Measurements from ENCODE around the gene SAXO2.
"Not testable (repeated sequence)": the region's sequence is repeated elsewhere in the genome, so short reads cannot be mapped to it uniquely, and the experiment has no call there.

Gene SAXO2, protein sequence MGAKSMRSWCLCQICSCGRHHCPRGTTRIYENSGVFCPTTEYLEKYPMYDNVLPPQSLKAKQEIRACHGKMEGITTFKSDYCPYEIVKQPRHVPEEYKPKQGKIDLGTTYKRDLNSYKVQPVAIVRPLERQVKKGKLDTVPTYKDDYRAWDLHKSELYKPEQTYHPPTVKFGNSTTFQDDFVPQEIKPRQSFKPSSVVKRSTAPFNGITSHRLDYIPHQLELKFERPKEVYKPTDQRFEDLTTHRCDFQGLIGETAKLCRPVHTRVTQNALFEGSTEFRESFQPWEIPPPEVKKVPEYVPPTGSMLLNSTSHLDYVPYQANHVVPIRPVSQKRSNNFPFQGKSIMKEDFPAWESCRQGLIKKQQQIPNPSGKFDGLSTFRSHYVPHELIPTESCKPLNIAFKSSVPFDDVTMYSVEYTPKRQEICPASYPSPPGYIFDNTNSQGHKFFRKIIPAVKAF

DNA sequence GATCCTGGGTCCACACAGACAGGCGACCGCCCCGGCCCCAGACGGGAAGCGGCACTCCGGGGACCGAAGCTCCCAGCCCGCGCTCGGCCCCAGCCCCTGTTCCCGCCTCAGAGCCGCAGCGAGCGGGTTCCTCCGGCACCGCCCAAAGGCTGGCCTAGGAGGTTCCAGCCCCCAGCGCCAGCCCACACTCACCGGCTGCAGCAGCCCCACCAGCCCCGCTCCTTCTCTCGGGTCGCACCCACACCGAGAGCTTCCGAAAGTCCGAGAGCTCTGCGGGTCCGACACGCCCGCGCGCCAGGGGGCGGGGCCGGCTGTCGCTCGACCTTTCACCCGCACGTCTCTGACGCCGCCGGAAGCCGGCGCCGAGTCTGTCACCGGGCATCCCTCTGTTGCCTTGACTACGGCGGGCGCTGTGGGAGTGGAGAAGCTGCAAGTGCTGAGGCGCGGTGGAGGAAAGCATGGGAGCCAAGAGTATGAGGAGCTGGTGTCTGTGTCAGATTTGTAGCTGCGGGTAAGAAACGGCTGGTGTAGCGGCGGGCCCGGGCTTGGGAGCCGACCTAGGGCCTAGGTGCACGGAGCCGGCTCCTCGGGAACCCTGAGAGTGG is at the start of gene SAXO2, which contains the start of gene EFL1:
Gene SAXO2, plus strand, starts transcription at position 397 of the 605 bp plus-strand sequence. Its CDS starts 62 bp downstream, at position 459.
Gene EFL1, minus strand, starts transcription at position 313 of the 605 bp plus-strand sequence. CDS start 956 bp downstream, outside the sequence.
- peak; percentile 70 to 82 for DNase-seq (ENCODE audit: low read depth in 2 of 2)

DNA sequence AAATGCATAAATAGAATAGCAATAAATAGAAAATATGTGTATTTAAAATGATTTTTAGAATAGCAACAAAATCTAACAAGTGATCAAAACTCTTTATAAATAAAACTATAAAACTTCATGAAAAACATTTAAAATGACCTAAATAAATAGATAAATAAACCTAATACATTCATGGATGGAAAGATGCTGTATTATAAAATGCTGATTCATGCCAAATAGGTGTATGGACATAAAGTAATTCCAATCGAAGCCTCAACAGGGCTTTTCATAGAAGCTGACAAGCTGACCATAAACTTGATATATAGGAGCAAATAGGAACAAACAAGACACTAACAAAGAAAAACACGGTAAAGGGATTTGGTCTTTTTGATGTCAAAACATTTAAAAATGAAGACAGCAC is 46.5 kb upstream of the SAXO2 start:
- not testable (repeated sequence) for DNase-seq (ENCODE audit: low read depth in 2 of 2)

DNA sequence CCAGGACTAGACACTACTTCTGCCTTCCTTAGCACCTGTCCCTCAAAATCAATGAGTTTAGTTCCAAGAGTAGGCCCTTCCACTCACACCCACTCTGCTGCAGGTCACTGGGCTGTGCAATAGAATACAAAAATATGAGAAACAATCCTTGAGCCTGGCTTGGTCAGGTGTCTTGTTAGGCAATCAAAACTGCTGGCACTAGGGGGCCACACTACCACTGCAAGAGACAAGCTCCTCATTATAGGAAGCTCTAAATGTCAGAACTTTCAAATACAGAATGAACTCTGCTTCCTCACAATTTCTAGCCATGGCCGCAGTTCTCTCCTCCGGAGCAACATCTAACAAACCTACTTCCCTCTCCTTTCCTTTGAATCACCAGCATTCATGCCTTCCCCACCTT is 41.1 kb upstream of the SAXO2 start:
- peak in 1 of 2 donors; percentile 1 for DNase-seq (ENCODE audit: low read depth in 2 of 2)

DNA sequence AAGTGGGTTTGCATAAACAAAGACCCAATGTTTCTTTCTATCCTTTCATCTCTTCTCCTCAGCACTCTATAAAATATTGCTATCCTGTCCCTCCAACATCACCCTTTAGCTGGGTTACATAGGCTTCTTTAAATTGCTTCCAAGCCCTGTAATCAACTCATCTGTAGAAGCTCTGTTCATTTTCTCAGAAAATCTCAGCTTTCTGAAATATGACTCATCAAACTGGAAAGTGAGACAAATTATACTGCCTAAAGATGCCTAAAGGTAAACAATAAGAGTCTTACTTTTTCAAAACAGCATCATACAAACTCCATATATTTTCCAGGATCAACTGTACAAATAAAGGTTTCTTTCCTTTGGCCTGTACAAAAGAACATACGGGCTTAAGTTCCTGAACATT is 33.9 kb upstream of the SAXO2 start:
- no peak for DNase-seq (ENCODE audit: low read depth in 2 of 2)

DNA sequence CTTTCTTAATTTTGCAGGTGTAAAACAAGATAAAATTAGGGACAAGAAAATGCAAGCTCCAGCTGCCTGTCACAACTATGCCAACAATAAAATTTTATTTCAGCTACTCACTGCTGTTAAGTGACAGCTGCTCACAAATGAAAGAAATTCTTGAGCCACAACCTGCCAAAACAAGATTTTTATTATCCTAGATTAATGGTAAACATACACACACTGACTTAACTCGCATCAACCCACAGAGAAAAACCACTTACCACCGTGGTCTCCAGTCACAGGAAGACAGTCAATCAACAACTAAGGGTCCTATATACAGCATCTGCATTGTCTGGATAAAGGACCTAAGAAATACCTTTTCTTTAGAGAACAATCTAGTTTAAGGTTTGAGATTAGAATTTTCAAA is 31.4 kb upstream of the SAXO2 start:
- no peak for DNase-seq (ENCODE audit: low read depth in 2 of 2)

DNA sequence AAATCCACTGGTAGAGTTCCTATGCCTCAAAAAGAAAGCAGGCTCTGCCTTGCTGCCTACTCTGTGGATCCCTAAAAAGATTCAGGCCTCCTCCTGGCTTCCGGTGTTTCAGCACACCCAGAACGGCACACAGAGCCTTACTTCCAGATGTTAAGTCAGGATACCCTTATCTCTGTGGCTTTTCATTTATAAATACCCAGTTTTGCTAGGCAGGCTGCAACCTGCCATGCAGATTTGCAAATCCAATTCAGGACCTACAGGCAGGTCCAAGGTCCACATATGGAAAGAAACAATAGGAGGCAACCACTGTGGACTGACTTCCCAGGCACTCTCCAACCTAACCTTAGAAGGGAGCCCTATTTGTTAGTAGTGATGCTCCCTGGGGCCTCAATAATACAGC is 30.8 kb upstream of the SAXO2 start:
- no peak for DNase-seq (ENCODE audit: low read depth in 2 of 2)

DNA sequence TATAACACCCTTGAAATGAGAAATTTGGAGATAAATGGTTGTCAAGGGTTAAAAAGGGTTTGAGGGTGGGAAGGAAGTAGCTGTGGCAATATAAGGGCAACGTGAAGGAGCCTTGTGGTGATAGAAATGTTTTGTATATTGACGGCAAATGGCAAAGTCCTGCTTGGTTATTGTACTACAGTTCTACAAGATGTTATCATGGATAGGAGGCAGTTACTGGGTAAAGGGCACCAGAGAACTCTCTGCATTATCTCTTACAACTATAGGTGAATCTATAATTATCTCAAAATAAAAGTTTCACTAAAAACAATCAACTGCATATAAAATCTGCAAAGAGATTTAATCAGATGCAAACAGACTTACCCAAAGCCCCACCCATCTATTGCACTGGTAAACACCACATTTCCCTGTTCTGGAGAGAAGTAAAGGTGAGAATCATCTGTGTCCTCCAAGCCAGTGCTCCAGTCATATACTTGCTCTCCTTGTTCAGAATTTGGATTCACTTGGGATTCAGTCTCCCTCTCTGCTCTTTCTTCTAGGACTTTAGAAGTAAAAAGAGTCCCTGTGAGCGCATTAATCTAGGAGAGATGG is 24.6 kb upstream of the SAXO2 start:
- not testable (repeated sequence) for DNase-seq (ENCODE audit: low read depth in 2 of 2)

DNA sequence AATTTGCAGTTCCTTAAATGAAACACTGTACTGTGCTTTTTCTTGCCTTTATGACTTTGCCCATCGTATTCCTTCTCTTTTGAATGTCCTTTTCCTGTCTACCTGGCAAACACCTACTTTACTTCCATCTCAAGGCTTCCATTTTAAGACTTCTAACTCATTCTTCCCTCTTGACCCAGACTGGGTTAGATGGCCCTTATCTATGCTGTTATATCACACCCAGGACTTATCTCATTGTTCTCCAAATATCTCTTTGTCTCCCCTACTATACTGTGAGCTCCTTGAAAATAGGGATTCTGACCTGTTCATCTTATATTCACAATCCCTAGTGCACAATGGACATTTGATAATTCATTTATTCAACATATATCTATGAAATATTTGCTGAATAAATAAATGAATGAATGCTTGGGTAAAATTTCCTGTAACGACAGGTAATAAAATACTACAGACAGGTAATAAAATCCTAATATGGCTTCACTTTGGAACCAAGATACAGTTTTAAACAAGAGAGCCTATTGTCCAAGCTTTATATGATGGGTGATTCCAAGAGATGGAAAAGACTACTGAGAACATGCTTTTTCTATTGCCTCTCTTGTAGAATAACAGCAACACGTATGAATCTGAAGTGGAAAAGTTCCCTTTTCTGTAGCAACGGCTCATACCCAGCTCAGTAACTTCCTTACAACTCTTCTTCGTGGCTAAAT is 22.8 kb upstream of the SAXO2 start:
- DNase-seq (ENCODE audit: low read depth in 2 of 2) = no peak

DNA sequence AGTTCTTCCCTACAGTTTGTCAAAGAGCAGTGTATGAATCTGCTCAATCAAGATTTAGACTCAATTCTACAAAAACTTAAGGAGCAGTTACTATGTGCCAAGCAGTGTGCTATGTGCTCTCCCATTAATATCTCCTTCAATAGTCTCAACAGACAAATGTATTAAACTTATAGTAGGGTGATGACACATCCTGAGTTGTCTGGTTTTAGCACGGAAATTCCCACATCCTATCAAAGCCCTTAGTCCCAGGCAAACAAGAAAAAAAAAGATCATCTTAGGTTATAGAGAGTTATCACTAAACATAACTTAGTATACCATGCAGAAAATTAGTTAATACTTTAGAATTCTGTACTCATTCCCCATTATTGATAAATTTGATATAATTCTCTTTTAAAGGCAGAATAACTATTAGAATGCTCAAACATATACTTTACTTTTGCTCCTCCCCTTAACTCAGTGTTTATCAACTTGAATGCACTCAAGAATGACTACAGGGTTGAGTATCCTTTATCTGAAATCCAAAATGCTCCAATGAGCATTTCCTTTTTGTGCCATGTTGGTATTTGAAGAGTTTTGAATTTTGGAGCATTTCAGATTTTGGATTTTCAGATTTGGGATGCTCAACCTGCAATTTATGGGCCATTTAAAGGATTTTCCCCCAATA is 20.6 kb upstream of the SAXO2 start:
- DNase-seq (ENCODE audit: low read depth in 2 of 2) = not testable (repeated sequence)

DNA sequence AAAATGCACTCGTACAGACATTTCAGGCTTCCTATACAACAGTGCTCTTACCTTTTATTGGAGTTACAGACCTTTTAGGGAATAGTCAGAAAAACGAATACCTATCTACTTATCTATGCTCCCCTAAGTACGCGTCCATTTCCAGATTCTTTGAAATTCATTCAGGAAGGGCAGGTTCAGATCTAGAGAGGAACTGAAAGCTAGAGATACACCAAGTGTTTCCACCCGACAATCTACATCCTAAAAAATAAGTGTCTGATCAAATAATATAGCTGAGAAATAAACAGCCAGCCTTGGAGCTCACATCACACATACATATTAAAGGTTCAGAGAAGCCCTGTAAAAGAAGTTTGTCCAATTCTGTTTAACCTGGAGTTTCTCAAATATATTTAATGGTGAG is 19.0 kb upstream of the SAXO2 start:
- DNase-seq (ENCODE audit: low read depth in 2 of 2) = not testable (repeated sequence)

DNA sequence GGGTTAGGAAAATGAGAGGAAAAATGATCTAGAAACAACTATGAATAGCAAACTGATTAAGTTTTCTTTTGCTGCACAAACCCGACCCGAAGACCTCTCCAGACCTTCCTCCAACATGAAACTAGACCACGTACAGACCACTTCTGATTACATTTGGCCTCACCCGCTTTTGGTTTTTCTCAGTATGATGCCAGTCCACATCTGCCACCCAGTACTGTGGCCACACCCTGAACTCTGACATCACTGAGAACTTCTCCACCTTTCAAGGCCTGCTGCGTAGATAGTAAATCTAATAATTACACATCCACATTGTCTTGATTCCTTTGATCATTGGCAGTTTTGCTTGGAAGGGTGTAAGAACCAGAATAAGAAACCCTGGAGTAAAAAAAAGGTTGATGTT is 16.7 kb upstream of the SAXO2 start:
- DNase-seq (ENCODE audit: low read depth in 2 of 2) = not testable (repeated sequence)

DNA sequence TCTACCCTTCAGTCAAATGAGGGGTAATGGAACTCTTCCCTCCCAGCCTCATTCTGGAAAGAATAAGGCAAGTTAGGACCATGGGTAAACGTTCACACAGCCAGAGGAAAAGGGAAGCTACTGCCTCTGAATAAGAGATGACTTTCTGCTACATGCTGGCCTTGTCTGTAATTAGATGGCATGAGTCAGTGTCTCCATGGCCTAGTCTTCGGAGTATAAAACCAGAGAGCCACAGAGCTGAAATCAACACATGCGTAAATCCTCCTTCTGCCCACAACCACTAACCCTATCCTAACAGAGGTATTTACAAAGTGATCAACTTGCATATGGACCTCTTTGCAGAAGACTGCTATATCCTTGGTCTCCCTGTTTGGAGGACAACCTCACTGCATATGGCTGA is 14.4 kb upstream of the SAXO2 start:
- DNase-seq (ENCODE audit: low read depth in 2 of 2) = not testable (repeated sequence)

DNA sequence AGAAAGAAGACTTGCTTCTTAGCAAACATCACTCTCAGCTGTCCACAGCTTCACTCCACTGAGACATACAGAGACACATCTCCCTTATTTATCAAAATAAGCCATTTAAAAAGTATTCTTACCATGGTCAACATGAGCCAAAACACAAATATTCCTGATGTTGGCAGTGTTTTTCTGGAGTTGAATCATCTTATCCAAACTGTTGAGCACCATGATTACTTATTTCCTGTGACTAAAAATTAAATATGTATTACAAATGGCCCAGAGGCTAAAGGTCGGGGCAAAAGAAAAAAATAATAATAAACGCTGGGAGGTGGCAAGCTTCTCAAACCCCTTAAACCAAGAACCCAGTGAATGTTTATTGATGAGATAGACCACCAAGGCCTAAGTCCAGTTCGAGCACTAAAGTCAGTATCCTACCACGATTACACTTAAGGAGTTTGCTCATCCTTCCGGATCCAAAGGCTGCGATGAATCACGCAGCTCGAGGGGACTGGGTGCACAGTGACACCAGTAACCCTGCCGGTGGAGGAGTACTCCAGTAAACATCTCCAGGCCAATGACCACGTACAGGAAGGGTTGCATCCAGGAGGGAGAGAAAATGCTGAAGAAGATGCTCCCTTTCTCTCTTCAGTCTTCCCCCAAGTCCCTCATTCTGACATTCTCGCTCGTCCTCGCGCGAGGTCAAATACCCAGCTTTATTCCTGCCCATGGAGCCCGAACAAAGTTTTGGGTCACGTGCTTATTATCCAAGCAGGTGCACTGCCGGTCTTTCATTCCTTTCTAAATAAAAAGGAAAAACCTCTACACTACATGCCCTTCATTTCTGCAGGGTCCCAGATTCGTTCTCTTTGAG is 824 bp upstream of the SAXO2 start:
- not testable (repeated sequence) for DNase-seq (ENCODE audit: low read depth in 2 of 2)

DNA sequence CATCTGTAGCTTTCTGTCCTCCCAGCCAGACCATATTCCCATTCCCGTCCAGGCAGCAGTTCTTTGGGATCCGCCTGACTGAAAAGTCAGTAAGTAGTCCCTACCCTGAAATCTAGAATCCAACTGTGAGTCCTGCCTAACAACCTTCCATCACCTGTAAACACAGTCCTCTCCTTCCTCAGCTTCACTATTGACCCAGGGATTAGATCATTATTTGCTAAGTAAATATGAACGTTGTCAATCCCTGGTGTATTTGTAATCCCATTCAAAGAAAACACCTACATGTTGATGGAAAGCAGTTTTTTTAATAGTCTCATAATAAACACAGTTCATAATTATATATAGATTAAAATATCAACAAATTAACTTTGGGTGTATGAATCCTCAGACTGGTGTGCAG is 732 bp downstream of the SAXO2 start:
- DNase-seq (ENCODE audit: low read depth in 2 of 2) = no peak

DNA sequence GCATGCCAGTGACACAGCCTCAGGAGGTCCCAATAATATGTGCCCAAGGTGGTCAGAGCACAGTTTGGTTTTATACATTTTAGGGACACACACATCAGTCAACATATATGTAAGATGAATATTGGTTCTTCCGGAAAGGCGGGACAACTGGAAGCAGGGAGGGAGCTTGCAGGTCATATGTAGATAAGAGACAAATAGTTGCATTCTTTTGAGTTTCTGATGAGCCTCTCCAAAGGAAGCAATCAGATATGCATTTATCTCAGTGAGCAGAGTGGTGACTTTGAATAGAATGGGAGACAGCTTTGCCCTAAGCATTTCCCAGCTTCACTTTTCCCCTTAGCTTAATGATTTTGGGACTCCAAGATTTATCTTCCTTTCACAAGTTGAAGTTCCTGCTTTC is 4.5 kb downstream of the SAXO2 start:
- DNase-seq (ENCODE audit: low read depth in 2 of 2) = not testable (repeated sequence)

DNA sequence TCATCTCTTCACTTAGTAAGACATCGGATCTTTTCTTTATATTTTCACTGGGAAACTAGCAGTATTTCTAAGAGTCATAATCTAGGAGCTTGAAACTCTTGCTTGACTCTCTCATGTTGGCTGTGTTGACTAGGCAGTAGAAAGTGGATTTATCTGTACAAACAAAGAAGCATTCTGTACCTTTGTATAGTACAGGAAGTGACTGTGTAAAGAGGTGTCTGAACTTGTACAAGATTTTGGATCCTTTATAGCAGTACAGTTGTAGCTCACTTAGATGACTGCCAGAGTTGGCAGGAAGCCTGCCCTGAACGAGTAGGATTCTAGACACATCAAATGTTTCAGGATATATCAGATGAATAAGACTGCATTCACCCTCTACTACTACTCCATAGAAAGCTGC is 5.8 kb downstream of the SAXO2 start:
- not testable (repeated sequence) for DNase-seq (ENCODE audit: low read depth in 2 of 2)

DNA sequence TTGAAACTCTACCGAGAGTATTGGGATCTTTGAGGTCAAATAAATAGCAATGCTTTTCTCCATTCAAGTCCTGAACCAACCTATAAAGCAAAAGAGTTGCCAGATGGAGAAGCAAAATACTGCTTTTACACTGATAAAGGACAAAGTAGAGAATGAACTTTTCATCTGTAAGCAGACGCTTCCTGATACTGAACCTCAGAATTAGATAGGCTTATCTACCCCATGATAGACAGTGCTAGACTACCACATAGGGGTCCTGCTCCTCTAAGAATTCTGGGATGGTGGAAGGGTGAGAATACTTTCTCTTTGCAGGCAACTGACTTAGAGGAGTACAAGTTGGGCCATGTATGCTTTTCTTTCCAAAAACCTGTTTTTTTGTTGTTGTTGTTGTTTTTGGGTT is 9.5 kb downstream of the SAXO2 start:
- no peak for DNase-seq (ENCODE audit: low read depth in 2 of 2)

DNA sequence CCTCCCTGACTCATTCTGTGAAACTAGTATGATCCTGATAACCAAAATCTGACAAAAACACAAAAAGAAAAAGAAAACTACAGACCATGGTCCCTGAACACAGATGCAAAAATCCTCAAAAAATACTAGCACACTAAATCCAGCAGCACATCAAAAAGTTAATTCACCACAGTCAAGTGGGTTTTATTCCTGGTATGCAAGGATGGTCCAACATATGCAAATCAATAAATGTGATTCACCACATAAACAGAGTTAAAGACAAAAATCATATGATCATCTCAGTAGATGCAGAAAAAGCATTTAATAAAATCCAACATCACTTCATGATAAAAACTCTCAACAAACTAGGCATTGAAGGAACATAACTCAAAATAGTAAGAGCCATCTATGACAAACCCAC is 12.8 kb downstream of the SAXO2 start:
- DNase-seq (ENCODE audit: low read depth in 2 of 2) = no peak

DNA sequence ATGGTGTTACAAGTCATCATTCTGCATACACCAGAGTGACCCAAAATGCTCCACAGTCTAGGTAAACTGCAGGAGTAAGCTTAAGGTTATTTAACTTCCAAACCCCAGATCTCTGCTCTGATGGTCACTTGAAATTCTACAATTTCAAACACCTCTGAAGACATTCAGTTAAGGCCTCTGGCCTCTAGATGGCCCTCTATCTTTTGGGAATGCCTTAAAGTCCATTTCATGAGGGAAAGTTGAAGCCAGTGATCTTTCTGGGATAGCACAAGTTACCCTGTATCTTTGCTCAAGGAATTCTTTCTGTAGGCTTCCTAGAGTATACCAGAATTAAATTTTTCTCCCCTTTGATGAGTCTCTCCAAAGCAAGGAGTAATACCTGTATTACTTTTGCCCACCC is 18.7 kb downstream of the SAXO2 start:
- not testable (repeated sequence) for DNase-seq (ENCODE audit: low read depth in 2 of 2)

DNA sequence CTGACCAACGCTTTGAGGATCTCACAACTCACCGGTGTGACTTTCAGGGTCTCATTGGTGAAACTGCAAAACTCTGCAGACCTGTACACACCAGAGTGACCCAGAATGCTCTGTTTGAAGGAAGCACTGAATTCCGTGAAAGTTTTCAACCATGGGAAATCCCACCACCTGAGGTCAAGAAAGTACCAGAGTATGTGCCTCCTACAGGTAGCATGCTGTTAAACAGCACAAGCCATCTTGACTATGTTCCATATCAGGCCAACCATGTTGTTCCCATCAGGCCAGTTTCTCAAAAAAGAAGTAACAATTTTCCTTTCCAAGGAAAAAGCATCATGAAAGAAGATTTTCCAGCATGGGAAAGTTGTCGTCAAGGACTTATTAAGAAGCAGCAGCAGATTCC is 19.8 kb downstream of the SAXO2 start:
- not testable (repeated sequence) for DNase-seq (ENCODE audit: low read depth in 2 of 2)

DNA sequence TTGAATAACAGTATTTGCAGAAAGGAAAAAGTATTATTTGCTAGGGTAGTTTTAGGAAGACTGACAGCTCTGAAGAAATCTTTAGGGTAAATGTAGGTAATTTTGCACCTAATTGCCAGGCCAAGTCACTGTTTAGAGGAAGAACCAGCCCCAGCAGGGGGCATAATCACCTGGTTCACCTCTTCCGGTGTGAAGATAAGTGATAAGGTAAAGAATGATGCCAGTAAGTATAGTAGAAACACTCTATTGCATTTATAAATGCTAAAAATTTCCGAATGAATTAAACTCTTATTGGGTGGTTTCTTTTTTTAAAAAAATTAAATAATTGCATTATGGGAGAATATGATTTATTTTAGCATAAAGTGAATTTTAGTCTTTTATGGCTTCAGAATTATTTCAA is 21.8 kb downstream of the SAXO2 start:
- not testable (repeated sequence) for DNase-seq (ENCODE audit: low read depth in 2 of 2)

All from stimulated activated CD8-positive, alpha-beta memory T cell treated with anti-CD3 and anti-CD28 coated beads, Interleukin-2, amount 100 ng/mL, for 1 hour (primary cell).